MM.1S (cell line): ENCODE results near the gene PIK3R6.
A peak's percentile ranks its signal among the peaks of the same experiment; 100 is the strongest.

Experiments
- DNase-seq: peaks from one replicate; pipeline ENCODE4 v3.0.0-alpha.2; 2015
- H2AFZ ChIP-seq: fragments of 300-600 bp; sonication (generic); 2 replicates; pipeline ENCODE4 v1.6.0; 2016; ENCODE audit warnings: antibody characterized with exemption, low read length
- H3F3A ChIP-seq: fragments of 300-600 bp; sonication (generic); 2 replicates; pipeline ENCODE4 v1.6.1; 2016; ENCODE audit warnings: mild to moderate bottlenecking, antibody characterized with exemption, low read length, moderate library complexity, mixed read lengths; ENCODE audit not compliant: insufficient read depth
- H3K27ac ChIP-seq: fragments of 300-600 bp; sonication (generic); 2 replicates; pipeline ENCODE4 v1.5.1; 2016; ENCODE audit warnings: mild to moderate bottlenecking, low read length
- H3K27me3 ChIP-seq: fragments of 300-600 bp; sonication (generic); replicated peaks from 2 replicates; pipeline ENCODE4 v1.6.0; 2016; ENCODE audit warnings: low read length; ENCODE audit not compliant: insufficient read depth
- H3K36me3 ChIP-seq: fragments of 300-600 bp; sonication (generic); replicated peaks from 2 replicates; pipeline ENCODE4 v1.6.1; 2016; ENCODE audit warnings: mild to moderate bottlenecking, low read length, mixed read lengths; ENCODE audit not compliant: insufficient read depth
- H3K4me1 ChIP-seq: fragments of 300-600 bp; sonication (generic); 2 replicates; pipeline ENCODE4 v1.6.1; 2016; ENCODE audit warnings: low read length, mixed read lengths
- H3K4me2 ChIP-seq: fragments of 300-600 bp; sonication (generic); 2 replicates; pipeline ENCODE4 v1.6.0; 2016; ENCODE audit warnings: low read depth, low read length
- H3K4me3 ChIP-seq: fragments of 300-600 bp; sonication (generic); 2 replicates; pipeline ENCODE4 v1.5.1; 2016; ENCODE audit warnings: low read length, mixed read lengths
- H3K79me2 ChIP-seq: fragments of 300-600 bp; sonication (generic); 2 replicates; pipeline ENCODE4 v1.6.1; 2016; ENCODE audit warnings: mixed run types, low read length, mixed read lengths
- H3K9ac ChIP-seq: fragments of 300-600 bp; sonication (generic); 2 replicates; pipeline ENCODE4 v1.6.1; 2016; ENCODE audit warnings: low read length, mixed read lengths
- H3K9me2 ChIP-seq: fragments of 300-600 bp; sonication (generic); replicated peaks from 2 replicates; pipeline ENCODE4 v1.6.1; 2016; ENCODE audit warnings: mild to moderate bottlenecking, low read length, mixed read lengths; ENCODE audit not compliant: insufficient read depth
- H3K9me3 ChIP-seq: fragments of 300-600 bp; sonication (generic); replicated peaks from 2 replicates; pipeline ENCODE4 v1.6.1; 2016; ENCODE audit warnings: mild to moderate bottlenecking, low read length, mixed read lengths; ENCODE audit not compliant: insufficient read depth
- H4K20me1 ChIP-seq: fragments of 300-600 bp; sonication (generic); 2 replicates; pipeline ENCODE4 v1.6.1; 2016; ENCODE audit warnings: mild to moderate bottlenecking, low read length, moderate library complexity, mixed read lengths; ENCODE audit not compliant: insufficient read depth
- CTCF ChIP-seq: fragments of 300-600 bp; sonication (generic); IDR thresholded peaks from 2 replicates; pipeline ENCODE4 v1.5.1; 2016; ENCODE audit warnings: antibody characterized with exemption, low read length, mixed read lengths
- EZH2 ChIP-seq: fragments of 300-600 bp; sonication (generic); optimal IDR thresholded peaks from 2 replicates; pipeline ENCODE3; 2017; ENCODE audit warnings: low read depth, mild to moderate bottlenecking, antibody characterized with exemption, low read length, mixed read lengths
- EZH2phosphoT487 ChIP-seq: fragments of 300-600 bp; sonication (generic); IDR thresholded peaks from 2 replicates; pipeline ENCODE4 v1.6.1; 2018; ENCODE audit warnings: antibody characterized with exemption, low read length

The PIK3R6 gene

GRCh38 chr17:8892338-8892690 is 24.8 kb upstream of the PIK3R6 start:
- Histone ChIP-seq H4K20me1 (no peaks in the 10 kb centered on the region), H3K4me2 (peak overlapping the region; percentile 60), H3K4me3 (peak overlapping the region; percentile 36), H3F3A (no peaks in the 10 kb centered on the region), H3K36me3 (no peaks in the 10 kb centered on the region), H3K9me3 (no peaks in the 10 kb centered on the region), H3K4me1 (peaks cover 9% of the 10 kb centered on the region), H3K27me3 (no peaks in the 10 kb centered on the region), H2AFZ (peak overlapping the region; percentile 82), H3K9me2 (no peaks in the 10 kb centered on the region), H3K79me2 (no peaks in the 10 kb centered on the region), H3K27ac (no peak overlapping the region), H3K9ac (peak overlapping the region; percentile 5; the same call in 1 of the 2 replicates)
- DNase-seq, result peak; percentile 25
- no peak for TF ChIP-seq EZH2phosphoT487
- TF ChIP-seq CTCF, result no peak
- TF ChIP-seq EZH2, result no peak

GRCh38 chr17:8890671-8891070 is 23.2 kb upstream of the PIK3R6 start:
- Histone ChIP-seq H3F3A (no peaks in the 10 kb centered on the region), H4K20me1 (no peaks in the 10 kb centered on the region), H3K27ac (no peak overlapping the region), H3K9me2 (no peaks in the 10 kb centered on the region), H3K4me1 (peaks cover 9% of the 10 kb centered on the region), H3K9ac (no peak overlapping the region), H3K4me3 (no peak overlapping the region), H3K9me3 (no peaks in the 10 kb centered on the region), H3K4me2 (no peak overlapping the region), H3K27me3 (no peaks in the 10 kb centered on the region), H2AFZ (no peak overlapping the region), H3K79me2 (no peaks in the 10 kb centered on the region), H3K36me3 (no peaks in the 10 kb centered on the region)
- DNase-seq, result no peak
- TF ChIP-seq CTCF (no peak), EZH2 (no peak), EZH2phosphoT487 (no peak)

GRCh38 chr17:8889458-8890210 is 22.2 kb upstream of the PIK3R6 start:
- H3K27me3 ChIP-seq, result no peaks in the 10 kb centered on the region
- no peaks in the 10 kb centered on the region for H3K79me2 ChIP-seq
- H3K36me3 ChIP-seq, result no peaks in the 10 kb centered on the region
- H4K20me1 ChIP-seq, result no peaks in the 10 kb centered on the region
- H3K9me3 ChIP-seq, result no peaks in the 10 kb centered on the region
- H3F3A ChIP-seq, result no peaks in the 10 kb centered on the region
- H3K9me2 ChIP-seq, result no peaks in the 10 kb centered on the region
- H3K9ac ChIP-seq, result no peak overlapping the region
- H3K4me2 ChIP-seq, result no peak overlapping the region
- H2AFZ ChIP-seq, result no peak overlapping the region
- TF ChIP-seq CTCF (no peak), EZH2 (no peak)
- no peak overlapping the region for H3K27ac ChIP-seq
- no peak for DNase-seq
- no peak overlapping the region for H3K4me3 ChIP-seq
- H3K4me1 ChIP-seq, result peaks cover 9% of the 10 kb centered on the region
